C4-2B (cell line): ENCODE data around the gene NFYC.

Source experiments
- CTCF ChIP-seq: fragments of 450-650 bp; conservative IDR thresholded peaks from 2 replicates; pipeline ENCODE4 v1.5.1; 2017; ENCODE audit warnings: mild to moderate bottlenecking
- ZFX ChIP-seq: fragments of 450-650 bp; IDR thresholded peaks from 2 replicates; pipeline ENCODE4 v1.6.1; 2017

GRCh38 chr1:40815420-40815819, 123.9 kb downstream of the NFYC start:
- no peak for TF ChIP-seq CTCF
- TF ChIP-seq ZFX, result no peak
